Ishikawa (cell line): ENCODE measurements around the gene HMGN2.

Source experiments
- CREB1 ChIP-seq: IDR thresholded peaks from 2 replicates; pipeline ENCODE4 v1.6.1; 2012; ENCODE audit warnings: low read depth
- EP300 ChIP-seq: IDR thresholded peaks from 2 replicates; pipeline ENCODE4 v1.6.1; 2012; ENCODE audit warnings: borderline replicate concordance
- FOXM1 ChIP-seq: IDR thresholded peaks from 2 replicates; pipeline ENCODE4 v1.6.1; 2012; ENCODE audit warnings: low read depth, borderline replicate concordance
- NFIC ChIP-seq: IDR thresholded peaks from 2 replicates; pipeline ENCODE4 v1.6.1; 2012
- RAD21 ChIP-seq: IDR thresholded peaks from 2 replicates; pipeline ENCODE4 v1.6.1; 2012; ENCODE audit warnings: low read depth
- TEAD4 ChIP-seq: IDR thresholded peaks from 2 replicates; pipeline ENCODE4 v1.6.1; 2012
- TF ChIP-seq, protein P1 (sequence below): IDR thresholded peaks from 2 replicates; pipeline ENCODE4 v1.6.1; 2012
- TF ChIP-seq, protein P2 (sequence below): IDR thresholded peaks from 2 replicates; pipeline ENCODE4 v1.6.1; 2012; ENCODE audit warnings: low read depth, mild to moderate bottlenecking

DNA sequence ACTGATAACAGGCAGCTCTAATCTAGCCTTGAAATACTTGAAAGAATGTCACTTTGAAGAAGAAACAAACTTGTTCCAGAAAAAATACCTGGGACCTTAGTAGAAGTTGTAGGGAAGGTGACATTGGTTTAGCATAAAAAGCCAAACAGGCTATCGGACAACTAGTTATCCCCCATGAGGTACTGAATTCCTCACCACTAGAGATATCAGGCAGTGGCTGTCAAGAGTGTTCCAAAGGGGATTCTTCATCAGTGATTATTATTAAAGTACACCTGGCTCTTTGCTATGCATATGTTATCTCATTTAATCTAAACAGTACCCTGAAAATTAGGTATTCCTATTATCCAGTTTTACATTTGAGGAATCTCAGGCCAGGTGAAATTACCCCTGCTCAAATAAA is 13.1 kb upstream of the HMGN2 start:
- no peak for TF ChIP-seq RAD21
- no peak for TF ChIP-seq TEAD4
- TF ChIP-seq, protein P1, sequence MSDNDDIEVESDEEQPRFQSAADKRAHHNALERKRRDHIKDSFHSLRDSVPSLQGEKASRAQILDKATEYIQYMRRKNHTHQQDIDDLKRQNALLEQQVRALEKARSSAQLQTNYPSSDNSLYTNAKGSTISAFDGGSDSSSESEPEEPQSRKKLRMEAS, result no peak
- TF ChIP-seq, protein P2, sequence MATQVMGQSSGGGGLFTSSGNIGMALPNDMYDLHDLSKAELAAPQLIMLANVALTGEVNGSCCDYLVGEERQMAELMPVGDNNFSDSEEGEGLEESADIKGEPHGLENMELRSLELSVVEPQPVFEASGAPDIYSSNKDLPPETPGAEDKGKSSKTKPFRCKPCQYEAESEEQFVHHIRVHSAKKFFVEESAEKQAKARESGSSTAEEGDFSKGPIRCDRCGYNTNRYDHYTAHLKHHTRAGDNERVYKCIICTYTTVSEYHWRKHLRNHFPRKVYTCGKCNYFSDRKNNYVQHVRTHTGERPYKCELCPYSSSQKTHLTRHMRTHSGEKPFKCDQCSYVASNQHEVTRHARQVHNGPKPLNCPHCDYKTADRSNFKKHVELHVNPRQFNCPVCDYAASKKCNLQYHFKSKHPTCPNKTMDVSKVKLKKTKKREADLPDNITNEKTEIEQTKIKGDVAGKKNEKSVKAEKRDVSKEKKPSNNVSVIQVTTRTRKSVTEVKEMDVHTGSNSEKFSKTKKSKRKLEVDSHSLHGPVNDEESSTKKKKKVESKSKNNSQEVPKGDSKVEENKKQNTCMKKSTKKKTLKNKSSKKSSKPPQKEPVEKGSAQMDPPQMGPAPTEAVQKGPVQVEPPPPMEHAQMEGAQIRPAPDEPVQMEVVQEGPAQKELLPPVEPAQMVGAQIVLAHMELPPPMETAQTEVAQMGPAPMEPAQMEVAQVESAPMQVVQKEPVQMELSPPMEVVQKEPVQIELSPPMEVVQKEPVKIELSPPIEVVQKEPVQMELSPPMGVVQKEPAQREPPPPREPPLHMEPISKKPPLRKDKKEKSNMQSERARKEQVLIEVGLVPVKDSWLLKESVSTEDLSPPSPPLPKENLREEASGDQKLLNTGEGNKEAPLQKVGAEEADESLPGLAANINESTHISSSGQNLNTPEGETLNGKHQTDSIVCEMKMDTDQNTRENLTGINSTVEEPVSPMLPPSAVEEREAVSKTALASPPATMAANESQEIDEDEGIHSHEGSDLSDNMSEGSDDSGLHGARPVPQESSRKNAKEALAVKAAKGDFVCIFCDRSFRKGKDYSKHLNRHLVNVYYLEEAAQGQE, result no peak
- TF ChIP-seq FOXM1, result no peak
- no peak for TF ChIP-seq CREB1
- no peak for TF ChIP-seq EP300
- no peak for TF ChIP-seq NFIC
